ENCODE results near the gene TMEM51. TPM values are rescaled to one million over a fixed set of nuclear protein-coding genes. Genes with fewer than 3 reads are reported as not detected.

TMEM51 gene
- polyA plus RNA-seq, 1 donor from 2014 or later = 1.7 TPM

GRCh38 chr1:15187175-15188129 lies 33.9 kb downstream of the TMEM51 start:
- Histone ChIP-seq H3K36me3 (ENCODE audit: insufficient read depth, low read length) (no peaks in the 10 kb centered on the region), H3F3A (ENCODE audit: insufficient read depth, low read length, poor library complexity, severe bottlenecking) (no peaks in the 10 kb centered on the region), H3K79me2 (replicated peaks; ENCODE audit: insufficient read depth, low read length) (no peaks in the 10 kb centered on the region), H3K4me2 (ENCODE audit: low read length) (no peak overlapping the region), H3K9ac (ENCODE audit: low read length) (no peak overlapping the region), H3K9me2 (ENCODE audit: insufficient read depth, low read length) (no peaks in the 10 kb centered on the region), H2AFZ (ENCODE audit: low read depth, low read length) (no peak overlapping the region), H4K20me1 (ENCODE audit: insufficient read depth) (no peaks in the 10 kb centered on the region), H3K9me3 (ENCODE audit: low read length) (no peaks in the 10 kb centered on the region), H3K27me3 (ENCODE audit: insufficient read depth, low read depth, low read length) (no peaks in the 10 kb centered on the region), H3K27ac (ENCODE audit: low read length) (no peak overlapping the region), H3K4me3 (ENCODE audit: low read length) (no peak overlapping the region)
- no peak for TF ChIP-seq CTCF (IDR thresholded peaks at IDR 0.05; ENCODE audit: poor library complexity, severe bottlenecking)
- TF ChIP-seq TAF1 (IDR thresholded peaks at IDR 0.05; ENCODE audit: low read depth) = no peak
- TF ChIP-seq EP300 (conservative IDR thresholded peaks at IDR 0.05; ENCODE audit: poor library complexity, severe bottlenecking) = no peak
- TF ChIP-seq RAD21 (conservative IDR thresholded peaks at IDR 0.05) = no peak
- TF ChIP-seq EZH2 (IDR thresholded peaks at IDR 0.05; ENCODE audit: borderline replicate concordance, insufficient read depth, low read length, poor library complexity, severe bottlenecking) = no peak
- no peak for TF ChIP-seq POLR2AphosphoS5 (IDR thresholded peaks at IDR 0.05)
- TF ChIP-seq MXI1 (conservative IDR thresholded peaks at IDR 0.05; ENCODE audit: poor library complexity, severe bottlenecking) = no peak
- TF ChIP-seq SMC3 (conservative IDR thresholded peaks at IDR 0.05; ENCODE audit: poor library complexity) = no peak
- TF ChIP-seq, protein P1, sequence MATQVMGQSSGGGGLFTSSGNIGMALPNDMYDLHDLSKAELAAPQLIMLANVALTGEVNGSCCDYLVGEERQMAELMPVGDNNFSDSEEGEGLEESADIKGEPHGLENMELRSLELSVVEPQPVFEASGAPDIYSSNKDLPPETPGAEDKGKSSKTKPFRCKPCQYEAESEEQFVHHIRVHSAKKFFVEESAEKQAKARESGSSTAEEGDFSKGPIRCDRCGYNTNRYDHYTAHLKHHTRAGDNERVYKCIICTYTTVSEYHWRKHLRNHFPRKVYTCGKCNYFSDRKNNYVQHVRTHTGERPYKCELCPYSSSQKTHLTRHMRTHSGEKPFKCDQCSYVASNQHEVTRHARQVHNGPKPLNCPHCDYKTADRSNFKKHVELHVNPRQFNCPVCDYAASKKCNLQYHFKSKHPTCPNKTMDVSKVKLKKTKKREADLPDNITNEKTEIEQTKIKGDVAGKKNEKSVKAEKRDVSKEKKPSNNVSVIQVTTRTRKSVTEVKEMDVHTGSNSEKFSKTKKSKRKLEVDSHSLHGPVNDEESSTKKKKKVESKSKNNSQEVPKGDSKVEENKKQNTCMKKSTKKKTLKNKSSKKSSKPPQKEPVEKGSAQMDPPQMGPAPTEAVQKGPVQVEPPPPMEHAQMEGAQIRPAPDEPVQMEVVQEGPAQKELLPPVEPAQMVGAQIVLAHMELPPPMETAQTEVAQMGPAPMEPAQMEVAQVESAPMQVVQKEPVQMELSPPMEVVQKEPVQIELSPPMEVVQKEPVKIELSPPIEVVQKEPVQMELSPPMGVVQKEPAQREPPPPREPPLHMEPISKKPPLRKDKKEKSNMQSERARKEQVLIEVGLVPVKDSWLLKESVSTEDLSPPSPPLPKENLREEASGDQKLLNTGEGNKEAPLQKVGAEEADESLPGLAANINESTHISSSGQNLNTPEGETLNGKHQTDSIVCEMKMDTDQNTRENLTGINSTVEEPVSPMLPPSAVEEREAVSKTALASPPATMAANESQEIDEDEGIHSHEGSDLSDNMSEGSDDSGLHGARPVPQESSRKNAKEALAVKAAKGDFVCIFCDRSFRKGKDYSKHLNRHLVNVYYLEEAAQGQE (IDR thresholded peaks at IDR 0.05; ENCODE audit: borderline replicate concordance) = no peak

DNA sequence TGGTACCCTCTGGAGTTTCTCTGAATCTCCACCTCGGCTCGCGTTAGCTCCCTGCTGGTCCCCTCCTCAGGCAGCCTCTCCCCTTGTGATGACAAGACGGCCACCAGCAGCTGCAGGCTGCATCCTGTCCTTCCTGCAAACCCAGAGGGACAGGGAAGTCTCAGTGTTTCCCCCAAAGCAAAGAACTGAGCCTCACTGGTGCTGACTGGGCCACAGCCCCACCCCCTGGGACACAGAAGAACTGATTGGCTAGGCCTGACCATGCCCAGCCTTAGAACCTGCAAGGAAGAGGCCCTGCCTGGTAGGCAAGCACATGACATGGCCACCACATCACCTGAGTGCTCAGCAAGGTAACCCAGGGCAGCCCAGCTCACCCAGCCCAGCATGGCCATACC lies 34.6 kb downstream of the TMEM51 start:
- no peaks in the 10 kb centered on the region for H3F3A ChIP-seq (ENCODE audit: insufficient read depth, low read length, poor library complexity, severe bottlenecking)
- H4K20me1 ChIP-seq (ENCODE audit: insufficient read depth) = no peaks in the 10 kb centered on the region
- no peak overlapping the region for H3K4me3 ChIP-seq (ENCODE audit: low read length)
- H3K36me3 ChIP-seq (ENCODE audit: insufficient read depth, low read length) = no peaks in the 10 kb centered on the region
- no peak overlapping the region for H3K9ac ChIP-seq (ENCODE audit: low read length)
- H3K79me2 ChIP-seq (replicated peaks; ENCODE audit: insufficient read depth, low read length) = no peaks in the 10 kb centered on the region
- H3K9me3 ChIP-seq (ENCODE audit: low read length) = no peaks in the 10 kb centered on the region
- H3K27me3 ChIP-seq (ENCODE audit: insufficient read depth, low read depth, low read length) = no peaks in the 10 kb centered on the region
- H2AFZ ChIP-seq (ENCODE audit: low read depth, low read length) = no peak overlapping the region
- H3K27ac ChIP-seq (ENCODE audit: low read length) = no peak overlapping the region
- no peak overlapping the region for H3K4me2 ChIP-seq (ENCODE audit: low read length)
- no peak for TF ChIP-seq POLR2AphosphoS5 (IDR thresholded peaks at IDR 0.05)
- TF ChIP-seq RAD21 (conservative IDR thresholded peaks at IDR 0.05) = no peak
- TF ChIP-seq, protein P1 (IDR thresholded peaks at IDR 0.05; ENCODE audit: borderline replicate concordance) = no peak
- TF ChIP-seq SMC3 (conservative IDR thresholded peaks at IDR 0.05; ENCODE audit: poor library complexity) = no peak
- no peak for TF ChIP-seq EP300 (conservative IDR thresholded peaks at IDR 0.05; ENCODE audit: poor library complexity, severe bottlenecking)
- no peak for TF ChIP-seq EZH2 (IDR thresholded peaks at IDR 0.05; ENCODE audit: borderline replicate concordance, insufficient read depth, low read length, poor library complexity, severe bottlenecking)
- no peak for TF ChIP-seq TAF1 (IDR thresholded peaks at IDR 0.05; ENCODE audit: low read depth)
- no peak for TF ChIP-seq CTCF (IDR thresholded peaks at IDR 0.05; ENCODE audit: poor library complexity, severe bottlenecking)
- no peak for TF ChIP-seq MXI1 (conservative IDR thresholded peaks at IDR 0.05; ENCODE audit: poor library complexity, severe bottlenecking)
- H3K9me2 ChIP-seq (ENCODE audit: insufficient read depth, low read length) = no peaks in the 10 kb centered on the region
